ENCODE data around the gene NXPE4.

The NXPE4 gene

GRCh38 chr11:114594703-114595102, 883 bp downstream of the NXPE4 start:
- TF ChIP-seq GATA2 (IDR thresholded peaks at IDR 0.05; ENCODE audit: low read depth, low read length) (no peak), GATA3 (IDR thresholded peaks at IDR 0.05; ENCODE audit: low read depth, low read length) (no peak)

GRCh38 chr11:114587398-114587953, 8.1 kb downstream of the NXPE4 start:
- no peak for TF ChIP-seq GATA2 (IDR thresholded peaks at IDR 0.05; ENCODE audit: low read depth, low read length)
- no peak for TF ChIP-seq GATA3 (IDR thresholded peaks at IDR 0.05; ENCODE audit: low read depth, low read length)

DNA sequence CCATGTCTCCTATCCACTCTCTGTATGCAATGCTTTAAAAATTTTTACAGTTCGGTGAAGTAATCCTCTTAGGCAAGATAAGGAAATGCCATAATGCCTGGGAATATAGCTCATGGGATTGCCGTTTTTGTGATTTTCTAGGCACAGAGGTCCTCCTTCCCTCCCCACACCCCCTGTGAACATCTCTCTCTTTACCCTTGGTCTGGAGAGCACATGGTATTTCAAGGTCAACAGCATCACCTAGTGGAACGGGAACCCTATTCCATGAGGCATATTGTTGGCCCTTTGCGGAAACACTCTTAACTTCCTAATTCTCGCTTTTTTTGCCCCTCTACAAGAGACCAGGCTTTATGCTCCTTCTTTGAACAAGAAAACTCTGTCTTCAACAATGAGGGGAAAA, 8.8 kb downstream of the NXPE4 start:
- TF ChIP-seq GATA2 (IDR thresholded peaks at IDR 0.05; ENCODE audit: low read depth, low read length) (no peak), GATA3 (IDR thresholded peaks at IDR 0.05; ENCODE audit: low read depth, low read length) (no peak)

DNA sequence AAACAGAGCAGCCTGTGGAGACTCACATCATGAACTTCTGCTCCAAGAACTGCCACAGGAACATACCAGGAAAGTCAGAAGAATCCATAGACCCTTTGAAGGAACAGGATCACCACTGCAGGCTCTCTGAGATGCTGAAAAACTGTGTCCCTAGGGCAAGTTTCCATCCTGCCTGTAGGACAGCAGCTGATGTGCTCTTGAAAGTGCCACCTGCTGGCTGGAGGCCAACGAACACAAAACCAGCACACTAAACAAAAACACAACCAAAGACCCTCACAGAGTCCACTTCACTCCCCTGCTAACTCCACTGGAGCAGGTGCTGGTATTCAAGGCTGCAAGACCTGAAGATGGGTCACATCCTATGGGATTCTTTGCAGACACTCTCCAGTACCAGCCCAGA, 23.9 kb downstream of the NXPE4 start:
- TF ChIP-seq GATA3 (IDR thresholded peaks at IDR 0.05; ENCODE audit: low read depth, low read length): no peak
- TF ChIP-seq GATA2 (IDR thresholded peaks at IDR 0.05; ENCODE audit: low read depth, low read length): no peak

DNA sequence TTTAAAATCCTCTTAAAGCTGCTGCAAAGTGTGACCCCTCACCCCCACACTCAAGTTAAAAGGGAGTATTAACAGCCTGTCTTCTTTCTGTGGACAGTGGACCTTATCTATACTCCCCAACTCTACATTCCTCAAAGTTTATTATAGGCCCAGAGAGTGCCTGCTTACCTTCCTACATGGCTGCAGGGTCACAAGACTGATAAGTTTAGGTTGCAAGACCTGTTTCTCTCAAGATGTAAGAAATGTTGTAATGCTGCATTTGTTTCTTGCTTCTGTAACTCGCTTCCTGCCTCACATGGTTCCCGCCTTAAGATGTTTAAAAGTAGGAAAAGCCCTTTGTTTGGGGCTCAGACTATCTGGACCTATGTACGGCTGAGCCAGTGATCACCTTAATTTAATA, 25.8 kb downstream of the NXPE4 start:
- TF ChIP-seq GATA2 (IDR thresholded peaks at IDR 0.05; ENCODE audit: low read depth, low read length) (no peak), GATA3 (IDR thresholded peaks at IDR 0.05; ENCODE audit: low read depth, low read length) (no peak)

- TF ChIP-seq GATA2 (IDR thresholded peaks at IDR 0.05; ENCODE audit: low read depth, low read length): no peak
- no peak for TF ChIP-seq GATA3 (IDR thresholded peaks at IDR 0.05; ENCODE audit: low read depth, low read length)
Measured at GRCh38 chr11:114566276-114566675, 29.3 kb downstream of the NXPE4 start.

DNA sequence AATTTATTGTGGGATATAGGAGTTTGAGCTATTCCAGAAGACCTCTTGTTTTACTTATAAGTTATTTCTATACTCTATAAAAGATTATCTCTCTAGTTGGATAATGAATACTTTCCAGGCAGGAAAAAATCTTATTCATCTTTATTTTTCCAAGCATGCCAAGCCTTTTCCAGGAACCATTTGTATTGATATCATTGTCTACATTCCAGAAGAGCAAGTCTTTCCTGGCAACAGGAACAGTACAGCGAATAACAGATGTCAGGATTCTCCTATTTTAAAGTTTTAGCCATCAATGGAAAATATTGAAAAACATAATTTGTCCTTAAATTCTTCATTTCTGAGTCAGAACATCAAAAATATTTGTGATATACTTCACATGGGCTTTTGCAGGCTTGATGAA, 30.8 kb downstream of the NXPE4 start:
- TF ChIP-seq GATA3 (IDR thresholded peaks at IDR 0.05; ENCODE audit: low read depth, low read length) (no peak), GATA2 (IDR thresholded peaks at IDR 0.05; ENCODE audit: low read depth, low read length) (no peak)

DNA sequence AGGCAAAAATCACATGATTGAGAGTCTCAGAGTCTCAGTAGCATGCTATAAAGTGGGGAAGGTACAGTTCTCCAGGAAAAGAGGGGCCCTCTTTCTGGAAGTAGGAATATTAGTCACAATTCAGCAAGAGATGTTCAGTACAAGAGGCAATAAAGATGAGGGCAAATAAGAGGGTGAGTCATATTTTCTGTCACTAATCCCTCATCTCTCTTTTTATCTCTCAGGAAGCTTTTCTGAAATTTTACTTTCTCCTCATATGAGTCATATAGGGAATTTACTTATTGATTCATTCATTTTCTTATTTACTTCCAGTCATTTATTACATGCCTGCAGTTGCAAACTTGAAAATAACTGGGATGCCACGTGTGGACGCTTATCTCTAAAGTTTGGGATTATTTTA, 32.5 kb downstream of the NXPE4 start:
- TF ChIP-seq GATA3 (IDR thresholded peaks at IDR 0.05; ENCODE audit: low read depth, low read length): no peak
- no peak for TF ChIP-seq GATA2 (IDR thresholded peaks at IDR 0.05; ENCODE audit: low read depth, low read length)

DNA sequence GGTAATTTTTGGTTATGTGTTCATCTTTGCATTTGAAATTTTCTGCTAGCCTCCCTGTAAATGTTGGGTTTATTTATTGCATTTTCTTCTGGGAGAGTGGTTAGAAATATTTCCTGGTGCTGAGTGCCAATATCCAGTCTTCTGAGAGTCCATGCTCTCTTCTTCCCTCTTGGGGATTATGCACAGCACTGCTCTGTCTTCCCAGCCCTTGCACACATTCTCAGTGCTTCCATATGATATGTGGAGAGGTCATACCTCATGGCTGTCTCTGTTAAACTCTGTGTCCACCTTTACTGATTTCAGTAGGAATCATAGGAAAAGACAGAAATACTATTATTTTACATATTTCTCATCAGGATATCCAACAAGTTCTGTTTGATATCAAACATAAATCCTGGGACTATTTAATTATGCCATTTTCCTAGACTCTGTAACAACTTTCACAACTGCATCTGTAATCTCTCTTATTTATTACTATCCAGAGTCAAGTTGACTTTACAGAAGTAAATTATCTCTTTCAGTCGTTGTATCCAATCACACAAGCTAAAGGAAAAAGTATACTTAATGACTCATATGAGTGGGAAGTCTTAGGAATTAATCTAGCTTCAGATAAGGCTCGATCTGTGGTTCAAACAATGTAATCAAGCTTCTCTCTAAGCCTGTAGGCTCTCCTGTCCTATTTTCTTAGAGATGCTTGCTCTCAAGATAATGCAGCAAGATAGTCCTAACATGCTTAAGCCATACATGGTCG, 33.2 kb downstream of the NXPE4 start:
- TF ChIP-seq GATA3 (IDR thresholded peaks at IDR 0.05; ENCODE audit: low read depth, low read length) (no peak), GATA2 (IDR thresholded peaks at IDR 0.05; ENCODE audit: low read depth, low read length) (no peak)

DNA sequence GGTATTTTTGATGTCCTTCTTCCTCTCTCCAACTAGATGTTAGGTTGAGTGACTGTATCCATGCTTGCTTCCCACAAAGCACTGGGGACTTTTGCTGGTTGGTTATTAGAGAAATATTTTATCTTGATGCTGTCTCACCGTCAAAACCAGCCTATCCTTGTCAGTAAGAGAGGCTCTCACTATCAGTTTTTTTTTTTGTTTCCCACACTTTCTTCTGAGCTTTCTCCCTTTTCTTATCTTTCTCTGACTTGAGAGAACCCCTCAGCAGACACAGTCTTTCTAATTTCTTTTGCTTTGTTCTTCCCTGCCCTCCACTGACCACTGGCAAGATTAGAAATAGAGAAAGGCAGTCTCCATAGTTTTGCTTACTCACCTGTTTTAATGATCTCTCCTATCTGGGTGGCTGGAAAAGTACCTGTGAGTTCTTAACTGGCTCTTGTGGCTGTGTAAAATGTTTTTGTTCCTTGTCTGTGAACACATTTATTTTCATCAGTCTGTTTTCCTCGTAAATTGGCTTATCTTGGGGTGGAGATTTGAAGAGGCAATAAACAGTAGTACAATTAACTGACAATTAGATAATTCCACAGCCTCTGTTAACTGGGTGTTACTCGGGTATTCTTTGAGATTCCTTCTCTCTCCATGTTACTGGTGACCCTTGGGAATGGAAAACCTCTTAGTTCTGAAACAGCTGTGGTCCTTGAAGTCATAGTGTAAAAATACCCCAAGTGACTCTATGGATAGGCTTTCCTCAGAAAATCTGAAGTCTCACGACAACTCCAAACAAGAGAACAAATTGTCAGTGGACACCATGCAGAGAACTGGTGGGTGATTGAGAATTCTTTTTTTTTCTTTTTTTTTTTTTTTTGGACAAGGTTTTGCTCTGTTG, 35.9 kb downstream of the NXPE4 start, which contains the start of gene NXPE1:
TSS of gene NXPE1 (minus strand) at position 457 of the 886 bp plus-strand sequence. CDS start 8,680 bp downstream, outside the sequence.
- TF ChIP-seq GATA3 (IDR thresholded peaks at IDR 0.05; ENCODE audit: low read depth, low read length): no peak
- TF ChIP-seq GATA2 (IDR thresholded peaks at IDR 0.05; ENCODE audit: low read depth, low read length): no peak

DNA sequence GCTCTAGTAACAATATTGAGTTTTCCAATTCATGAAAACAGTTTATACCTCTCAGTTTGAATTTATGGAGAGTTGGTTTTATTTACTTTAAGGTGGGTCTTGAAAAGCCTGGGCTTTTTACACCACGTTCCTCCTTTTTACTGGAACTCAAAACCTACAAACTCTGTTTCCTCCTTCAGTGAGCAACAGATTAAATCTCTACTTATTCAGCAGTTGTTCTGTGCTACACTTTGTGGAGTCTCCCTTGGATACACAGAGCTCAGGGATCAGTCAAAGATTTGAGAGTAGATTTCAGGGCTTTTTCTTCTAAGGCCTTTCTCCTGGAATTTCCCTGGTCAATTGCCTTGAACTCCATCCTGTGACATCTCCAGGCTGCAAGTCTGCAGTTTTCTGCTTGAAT, 39.5 kb downstream of the NXPE4 start:
- TF ChIP-seq GATA2 (IDR thresholded peaks at IDR 0.05; ENCODE audit: low read depth, low read length) (no peak), GATA3 (IDR thresholded peaks at IDR 0.05; ENCODE audit: low read depth, low read length) (no peak)

GRCh38 chr11:114553642-114554041, 41.9 kb downstream of the NXPE4 start:
- TF ChIP-seq GATA2 (IDR thresholded peaks at IDR 0.05; ENCODE audit: low read depth, low read length) (no peak), GATA3 (IDR thresholded peaks at IDR 0.05; ENCODE audit: low read depth, low read length) (no peak)

DNA sequence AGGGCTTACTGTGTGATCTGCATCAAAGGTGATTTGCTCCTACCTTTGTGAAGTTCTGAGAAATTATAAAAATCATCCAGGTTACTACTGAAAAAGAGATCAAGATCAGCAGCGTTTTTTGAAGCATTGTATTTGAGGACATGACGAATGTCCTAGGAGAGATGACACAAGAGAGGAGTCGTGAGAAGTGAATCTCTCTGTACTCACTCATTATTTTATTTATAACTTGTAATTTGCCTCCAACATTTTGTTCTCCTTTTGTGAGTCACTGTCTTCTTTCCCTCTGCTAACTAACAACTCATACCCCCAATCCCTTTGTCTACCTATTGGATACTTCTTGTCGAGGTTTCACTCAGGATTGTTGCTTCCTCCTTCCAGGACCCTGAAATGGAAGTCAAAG, 44.5 kb downstream of the NXPE4 start:
- TF ChIP-seq GATA2 (IDR thresholded peaks at IDR 0.05; ENCODE audit: low read depth, low read length): no peak
- no peak for TF ChIP-seq GATA3 (IDR thresholded peaks at IDR 0.05; ENCODE audit: low read depth, low read length)

DNA sequence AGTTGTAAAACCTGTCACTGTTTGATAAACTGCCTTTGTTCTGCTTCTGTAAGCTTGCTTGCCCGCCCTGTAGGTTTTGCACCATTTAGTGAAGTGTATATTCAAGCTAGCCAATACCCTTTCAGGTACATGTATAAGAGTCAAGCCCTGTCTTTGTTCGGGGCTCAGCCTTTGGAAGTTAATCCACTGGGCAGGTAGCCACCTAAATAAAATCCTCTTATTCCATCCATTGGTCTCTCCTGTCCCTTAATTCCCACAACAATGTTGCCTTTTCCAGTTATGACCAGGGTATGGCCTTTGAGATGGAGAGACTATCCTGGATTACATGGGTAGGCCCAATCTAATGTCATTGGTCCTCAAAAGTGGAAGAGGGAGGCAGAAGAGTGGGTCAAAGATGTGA, 69.9 kb downstream of the NXPE4 start:
- TF ChIP-seq GATA2 (IDR thresholded peaks at IDR 0.05; ENCODE audit: low read depth, low read length): no peak
- TF ChIP-seq GATA3 (IDR thresholded peaks at IDR 0.05; ENCODE audit: low read depth, low read length): no peak
